ENCODE data around the gene RLF.

- TF ChIP-seq POLR2A (IDR thresholded peaks at IDR 0.05) (no peak), CTCF (IDR thresholded peaks at IDR 0.05) (no peak)
Observed at GRCh38 chr1:40171036-40171435, 9.8 kb downstream of the RLF start.
